ENCODE results near the gene IMPG2.

GRCh38 chr3:101255441-101255840, 64.9 kb downstream of the IMPG2 start:
- TF ChIP-seq CTCF (IDR thresholded peaks at IDR 0.05): no peak
- TF ChIP-seq POLR2A (IDR thresholded peaks at IDR 0.05): no peak
- TF ChIP-seq POLR2AphosphoS5 (IDR thresholded peaks at IDR 0.05): no peak
